K562 (cell line): ENCODE results near the gene SMIM29. TPM values are rescaled to one million over a fixed set of nuclear protein-coding genes. Genes with fewer than 3 reads are reported as not detected.

Experiments used
- ARID2 ChIP-seq: fragments of 450-650 bp; IDR thresholded peaks from 2 replicates; pipeline ENCODE4 v1.6.1; 2017; ENCODE audit warnings: antibody characterized with exemption, mild to moderate bottlenecking
- CBX3 ChIP-seq, 2 experiments: IDR thresholded peaks; 1 replicate in 1 of 2; 2 replicates in 1 of 2; pipeline ENCODE4 v1.6.1; 2012; ENCODE audit warnings: inconsistent platforms in 2 of 2, low read length in 2 of 2, borderline replicate concordance in 1 of 2, control low read depth in 1 of 2
- ETV6 ChIP-seq, 3 experiments: fragments of 150-350 bp in 1 of 3; sonication (generic) in 1 of 3; formaldehyde crosslinking in 1 of 3; IDR thresholded peaks; 2 replicates each; pipeline versions ENCODE4 v1.6.1 to v1.8.0; 2014 to 2022; ENCODE audit warnings: borderline replicate concordance in 2 of 3, low read depth in 2 of 3, antibody characterized with exemption in 1 of 3, low read length in 1 of 3, mild to moderate bottlenecking in 1 of 3, missing genetic modification reagents in 1 of 3
- GABPA ChIP-seq: fragments of 200-800 bp; sonication (Bioruptor generic); conservative IDR thresholded peaks from 2 replicates; pipeline ENCODE4 v1.6.1; 2016; ENCODE audit warnings: low read depth, missing genetic modification characterization, missing compliant biosample characterization
- KLF10 ChIP-seq: fragments of 250-450 bp; sonication (Bioruptor Pico); IDR thresholded peaks from 2 replicates; pipeline ENCODE4 v1.6.1; 2021; ENCODE audit warnings: matching md5 sums
- KLF13 ChIP-seq: fragments of 450-650 bp; IDR thresholded peaks from 2 replicates; pipeline ENCODE4 v1.6.1; 2016; ENCODE audit warnings: missing genetic modification characterization, low read depth, mild to moderate bottlenecking, missing compliant biosample characterization, moderate library complexity, borderline replicate concordance
- MCM5 ChIP-seq: fragments of 450-650 bp; IDR thresholded peaks from 2 replicates; pipeline ENCODE4 v1.6.1; 2016; ENCODE audit warnings: low read depth
- NBN ChIP-seq: fragments of 450-650 bp; IDR thresholded peaks from 2 replicates; pipeline ENCODE4 v1.6.1; 2016; ENCODE audit warnings: low read depth, mild to moderate bottlenecking
- SAFB ChIP-seq: fragments of 200-400 bp; formaldehyde crosslinking; IDR thresholded peaks from 2 replicates; pipeline ENCODE4 v1.6.1; 2017; ENCODE audit warnings: low read depth, low read length, borderline replicate concordance
- SIN3B ChIP-seq: fragments of 450-650 bp; IDR thresholded peaks from 2 replicates; pipeline ENCODE4 v1.6.1; 2017; ENCODE audit warnings: low read depth, mild to moderate bottlenecking, moderate library complexity
- STAT5A ChIP-seq: IDR thresholded peaks from 2 replicates; pipeline ENCODE4 v1.6.1; 2012; ENCODE audit warnings: low read length, inconsistent platforms, borderline replicate concordance
- ZC3H8 ChIP-seq: fragments of 450-650 bp; IDR thresholded peaks from 2 replicates; pipeline ENCODE4 v1.6.1; 2017
- ZNF140 ChIP-seq: fragments of 250-450 bp; sonication (Bioruptor Pico); IDR thresholded peaks from 2 replicates; pipeline ENCODE4 v1.8.0; 2021; ENCODE audit warnings: moderate library complexity, mild to moderate bottlenecking, inconsistent platforms
- ZNF561 ChIP-seq: fragments of 450-650 bp; formaldehyde crosslinking; conservative IDR thresholded peaks from 2 replicates; pipeline ENCODE4 v1.4.0; 2020; ENCODE audit warnings: mild to moderate bottlenecking, moderate library complexity
- polyA plus RNA-seq, 8 experiments: library from polyadenylated mRNA; depleted of rRNA in 4 of 8; stranded (reverse) in 5 of 8; unstranded in 3 of 8; fragments of >200 nt; fragmentation: Nextera tagmentation in 2 of 8; fragmentation: Illumina TruSeq in 1 of 8; extraction: Ambion mirVana in 2 of 8; extraction: Trizol in 1 of 8; gene quantifications; 2 replicates each; pipeline versions ENCODE4 v1.2.1 to v1.2.3, GENCODE V29; 2011 to 2014; ENCODE audit warnings: inconsistent platforms in 1 of 8, missing spikeins in 1 of 8
- total RNA-seq, 7 experiments: library from RNA; depleted of rRNA in 6 of 7; stranded (reverse); fragments of >200 nt in 6 of 7; fragmentation: Illumina TruSeq in 2 of 7; extraction: Trizol in 2 of 7; gene quantifications; 2 replicates each; pipeline versions ENCODE4 v1.2.1 to v1.2.3, GENCODE V29; 2011 to 2021; ENCODE audit warnings: low replicate concordance in 1 of 7
- TF ChIP-seq, protein P1 (sequence below): fragments of 200-800 bp; sonication (Bioruptor generic); IDR thresholded peaks from 2 replicates; pipeline ENCODE4 v1.6.1; 2016; ENCODE audit warnings: missing genetic modification characterization, missing compliant biosample characterization
- TF ChIP-seq, protein P2 (sequence below): fragments of 250-450 bp; sonication (Bioruptor Pico); IDR thresholded peaks from 2 replicates; pipeline ENCODE4 v1.4.0; 2020; ENCODE audit warnings: mild to moderate bottlenecking, moderate library complexity, borderline replicate concordance
- TF ChIP-seq, protein P3 (sequence below): sonication (generic); formaldehyde crosslinking; IDR thresholded peaks from 2 replicates; pipeline ENCODE4 v1.8.0; 2022; ENCODE audit warnings: missing genetic modification reagents, mild to moderate bottlenecking, borderline replicate concordance
- TF ChIP-seq, protein P4 (sequence below): fragments of 250-450 bp; sonication (Bioruptor Pico); IDR thresholded peaks from 2 replicates; pipeline ENCODE4 v1.8.0; 2021; ENCODE audit warnings: moderate library complexity, mild to moderate bottlenecking, inconsistent platforms

The SMIM29 gene
- total and polyA plus RNA-seq, 9 of the 15 experiments (the other 6 are each of a cell fraction or from before 2014, with no cell fraction given) = 6.5 to 36.7 (median 20.9) TPM

DNA sequence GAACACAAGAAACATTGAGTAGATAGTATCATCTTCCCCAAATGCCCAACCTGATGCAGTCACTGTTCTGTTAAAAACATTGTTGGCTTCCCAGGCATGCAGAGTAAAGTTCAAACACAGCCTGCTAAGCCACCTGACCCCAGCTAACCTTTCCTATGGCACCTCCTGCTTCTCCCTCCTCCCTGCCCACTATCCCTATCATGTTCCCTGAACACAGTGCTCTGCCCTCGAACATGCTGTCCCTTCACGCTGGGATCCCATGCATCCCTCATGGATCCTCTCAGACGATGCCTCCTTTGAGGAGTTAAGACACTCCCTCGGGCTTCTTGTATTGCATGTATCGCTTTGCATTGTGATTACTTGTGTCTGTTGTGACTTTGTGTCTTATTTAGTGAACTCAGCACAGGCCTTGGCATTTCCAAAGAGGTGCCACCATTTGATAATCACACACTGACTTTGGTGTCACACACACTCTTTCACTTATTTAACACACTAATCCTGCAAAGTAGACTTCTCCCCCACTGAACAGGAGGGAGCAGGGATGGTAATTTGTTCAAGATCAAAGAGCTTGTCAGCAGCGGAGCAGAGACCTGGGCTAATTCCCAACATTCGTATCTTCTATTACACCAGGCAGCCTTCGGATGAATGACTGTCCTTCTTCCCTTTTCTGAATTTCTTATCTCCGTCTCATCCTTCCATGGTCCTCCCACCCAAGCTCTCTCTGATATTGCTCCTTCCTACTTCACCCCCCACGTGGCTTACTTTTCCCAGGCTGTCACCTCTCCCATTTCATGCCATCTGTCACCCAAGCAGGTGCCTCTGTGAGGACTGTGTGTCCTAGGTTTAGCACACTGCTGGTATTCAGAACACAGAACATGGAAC is 28.3 kb upstream of the SMIM29 start (continued):
- no peak for TF ChIP-seq KLF10
- TF ChIP-seq GABPA (tag) = no peak
- TF ChIP-seq STAT5A = no peak
- TF ChIP-seq, protein P1, sequence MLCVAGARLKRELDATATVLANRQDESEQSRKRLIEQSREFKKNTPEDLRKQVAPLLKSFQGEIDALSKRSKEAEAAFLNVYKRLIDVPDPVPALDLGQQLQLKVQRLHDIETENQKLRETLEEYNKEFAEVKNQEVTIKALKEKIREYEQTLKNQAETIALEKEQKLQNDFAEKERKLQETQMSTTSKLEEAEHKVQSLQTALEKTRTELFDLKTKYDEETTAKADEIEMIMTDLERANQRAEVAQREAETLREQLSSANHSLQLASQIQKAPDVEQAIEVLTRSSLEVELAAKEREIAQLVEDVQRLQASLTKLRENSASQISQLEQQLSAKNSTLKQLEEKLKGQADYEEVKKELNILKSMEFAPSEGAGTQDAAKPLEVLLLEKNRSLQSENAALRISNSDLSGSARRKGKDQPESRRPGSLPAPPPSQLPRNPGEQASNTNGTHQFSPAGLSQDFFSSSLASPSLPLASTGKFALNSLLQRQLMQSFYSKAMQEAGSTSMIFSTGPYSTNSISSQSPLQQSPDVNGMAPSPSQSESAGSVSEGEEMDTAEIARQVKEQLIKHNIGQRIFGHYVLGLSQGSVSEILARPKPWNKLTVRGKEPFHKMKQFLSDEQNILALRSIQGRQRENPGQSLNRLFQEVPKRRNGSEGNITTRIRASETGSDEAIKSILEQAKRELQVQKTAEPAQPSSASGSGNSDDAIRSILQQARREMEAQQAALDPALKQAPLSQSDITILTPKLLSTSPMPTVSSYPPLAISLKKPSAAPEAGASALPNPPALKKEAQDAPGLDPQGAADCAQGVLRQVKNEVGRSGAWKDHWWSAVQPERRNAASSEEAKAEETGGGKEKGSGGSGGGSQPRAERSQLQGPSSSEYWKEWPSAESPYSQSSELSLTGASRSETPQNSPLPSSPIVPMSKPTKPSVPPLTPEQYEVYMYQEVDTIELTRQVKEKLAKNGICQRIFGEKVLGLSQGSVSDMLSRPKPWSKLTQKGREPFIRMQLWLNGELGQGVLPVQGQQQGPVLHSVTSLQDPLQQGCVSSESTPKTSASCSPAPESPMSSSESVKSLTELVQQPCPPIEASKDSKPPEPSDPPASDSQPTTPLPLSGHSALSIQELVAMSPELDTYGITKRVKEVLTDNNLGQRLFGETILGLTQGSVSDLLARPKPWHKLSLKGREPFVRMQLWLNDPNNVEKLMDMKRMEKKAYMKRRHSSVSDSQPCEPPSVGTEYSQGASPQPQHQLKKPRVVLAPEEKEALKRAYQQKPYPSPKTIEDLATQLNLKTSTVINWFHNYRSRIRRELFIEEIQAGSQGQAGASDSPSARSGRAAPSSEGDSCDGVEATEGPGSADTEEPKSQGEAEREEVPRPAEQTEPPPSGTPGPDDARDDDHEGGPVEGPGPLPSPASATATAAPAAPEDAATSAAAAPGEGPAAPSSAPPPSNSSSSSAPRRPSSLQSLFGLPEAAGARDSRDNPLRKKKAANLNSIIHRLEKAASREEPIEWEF (CRISPR knock-in tag) = no peak
- no peak for TF ChIP-seq CBX3 (IDR thresholded peaks at IDR 0.05; ENCODE audit: borderline replicate concordance in 1 of 2, low read length in 2 of 2)
- peak in 1 of 2 experiments; percentile 29; a peak in 1 of 4 replicates for TF ChIP-seq ETV6 (IDR thresholded peaks at IDR 0.05; ENCODE audit: borderline replicate concordance in 1 of 2, low read depth in 2 of 2, low read length in 1 of 2)
- TF ChIP-seq ETV6 (CRISPR knock-in tag; IDR thresholded peaks at IDR 0.05; ENCODE audit: borderline replicate concordance) = no peak
- no peak for TF ChIP-seq ARID2
- no peak for TF ChIP-seq KLF13 (tag)
- TF ChIP-seq SAFB = no peak
- TF ChIP-seq MCM5 = no peak
- TF ChIP-seq ZC3H8 = no peak
- TF ChIP-seq ZNF140 (CRISPR knock-in tag) = no peak
- TF ChIP-seq, protein P2, sequence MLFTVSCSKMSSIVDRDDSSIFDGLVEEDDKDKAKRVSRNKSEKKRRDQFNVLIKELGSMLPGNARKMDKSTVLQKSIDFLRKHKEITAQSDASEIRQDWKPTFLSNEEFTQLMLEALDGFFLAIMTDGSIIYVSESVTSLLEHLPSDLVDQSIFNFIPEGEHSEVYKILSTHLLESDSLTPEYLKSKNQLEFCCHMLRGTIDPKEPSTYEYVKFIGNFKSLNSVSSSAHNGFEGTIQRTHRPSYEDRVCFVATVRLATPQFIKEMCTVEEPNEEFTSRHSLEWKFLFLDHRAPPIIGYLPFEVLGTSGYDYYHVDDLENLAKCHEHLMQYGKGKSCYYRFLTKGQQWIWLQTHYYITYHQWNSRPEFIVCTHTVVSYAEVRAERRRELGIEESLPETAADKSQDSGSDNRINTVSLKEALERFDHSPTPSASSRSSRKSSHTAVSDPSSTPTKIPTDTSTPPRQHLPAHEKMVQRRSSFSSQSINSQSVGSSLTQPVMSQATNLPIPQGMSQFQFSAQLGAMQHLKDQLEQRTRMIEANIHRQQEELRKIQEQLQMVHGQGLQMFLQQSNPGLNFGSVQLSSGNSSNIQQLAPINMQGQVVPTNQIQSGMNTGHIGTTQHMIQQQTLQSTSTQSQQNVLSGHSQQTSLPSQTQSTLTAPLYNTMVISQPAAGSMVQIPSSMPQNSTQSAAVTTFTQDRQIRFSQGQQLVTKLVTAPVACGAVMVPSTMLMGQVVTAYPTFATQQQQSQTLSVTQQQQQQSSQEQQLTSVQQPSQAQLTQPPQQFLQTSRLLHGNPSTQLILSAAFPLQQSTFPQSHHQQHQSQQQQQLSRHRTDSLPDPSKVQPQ (CRISPR knock-in tag) = no peak
- TF ChIP-seq, protein P3, sequence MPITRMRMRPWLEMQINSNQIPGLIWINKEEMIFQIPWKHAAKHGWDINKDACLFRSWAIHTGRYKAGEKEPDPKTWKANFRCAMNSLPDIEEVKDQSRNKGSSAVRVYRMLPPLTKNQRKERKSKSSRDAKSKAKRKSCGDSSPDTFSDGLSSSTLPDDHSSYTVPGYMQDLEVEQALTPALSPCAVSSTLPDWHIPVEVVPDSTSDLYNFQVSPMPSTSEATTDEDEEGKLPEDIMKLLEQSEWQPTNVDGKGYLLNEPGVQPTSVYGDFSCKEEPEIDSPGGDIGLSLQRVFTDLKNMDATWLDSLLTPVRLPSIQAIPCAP (CRISPR knock-in tag) = no peak
- TF ChIP-seq SIN3B = no peak
- TF ChIP-seq, protein P4, sequence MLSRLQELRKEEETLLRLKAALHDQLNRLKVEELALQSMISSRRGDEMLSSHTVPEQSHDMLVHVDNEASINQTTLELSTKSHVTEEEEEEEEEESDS = no peak
- peak; percentile 82 for TF ChIP-seq NBN
- TF ChIP-seq ZNF561 (CRISPR knock-in tag) = no peak
